Panc1 (cell line): ENCODE measurements around the gene AP5Z1.

Source experiments
- CTCF ChIP-seq: fragments of 450-650 bp; IDR thresholded peaks from 2 replicates; pipeline ENCODE4 v1.5.1; 2017; ENCODE audit warnings: mild to moderate bottlenecking
- REST ChIP-seq, 2 experiments: IDR thresholded peaks; 2 replicates each; pipeline ENCODE4 v1.6.1; 2011 to 2012; ENCODE audit warnings: low read depth in 2 of 2, control low read depth in 1 of 2, low read length in 1 of 2, mild to moderate bottlenecking in 1 of 2, moderate library complexity in 1 of 2; ENCODE audit not compliant: insufficient read depth in 1 of 2
- TCF7L2 ChIP-seq: IDR thresholded peaks from 2 replicates; pipeline ENCODE4 v1.6.1; 2011; ENCODE audit warnings: mild to moderate bottlenecking, low read depth, low read length, inconsistent platforms

GRCh38 chr7:4808026-4808425 lies 32.6 kb downstream of the AP5Z1 start:
- TF ChIP-seq CTCF: no peak
- TF ChIP-seq REST (IDR thresholded peaks at IDR 0.05; ENCODE audit: insufficient read depth in 1 of 2, low read depth in 2 of 2, low read length in 1 of 2): no peak
- TF ChIP-seq TCF7L2: no peak
